ENCODE results near the gene CABP7. TPM values are rescaled to one million over a fixed set of nuclear protein-coding genes. Genes with fewer than 3 reads are reported as not detected.

CABP7 gene
- polyA plus RNA-seq, 1 donor (not counting 4 experiments of a cell fraction or from before 2014, with no cell fraction given), result not detected

DNA sequence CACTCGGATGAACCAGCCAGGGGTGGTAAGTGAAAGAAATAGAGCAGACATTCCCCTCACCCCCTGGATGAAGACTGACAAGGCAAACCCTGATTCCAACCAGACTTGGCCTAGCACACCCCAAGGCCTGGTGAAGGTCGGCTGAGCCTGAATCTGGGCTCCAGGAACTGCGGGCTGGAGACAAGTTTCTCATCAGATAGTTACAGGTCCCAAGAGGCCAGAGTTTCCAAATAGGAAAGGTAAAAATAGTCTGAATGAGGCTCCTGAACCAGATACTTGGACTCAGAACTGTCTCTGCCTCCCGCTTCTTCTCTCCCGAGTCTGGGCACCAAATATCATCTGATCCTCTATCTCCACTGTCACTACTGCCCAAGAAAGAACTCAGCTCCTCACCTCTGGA, 39.2 kb downstream of the CABP7 start:
- H3K36me3 ChIP-seq (ENCODE audit: control insufficient read depth in 2 of 2, extremely low read depth in 1 of 2, insufficient read depth in 2 of 2, low read length in 2 of 2), result no peaks in the 10 kb centered on the region
- H3K9ac ChIP-seq (ENCODE audit: control insufficient read depth, extremely low read depth, insufficient read depth, low read length), result no peak overlapping the region
- no peaks in the 10 kb centered on the region for H3K9me1 ChIP-seq (ENCODE audit: control insufficient read depth, extremely low read depth, insufficient read depth, low read length)
- H3K4me2 ChIP-seq (ENCODE audit: control insufficient read depth, extremely low read depth, insufficient read depth, low read depth, low read length), result no peak overlapping the region
- H3K4me1 ChIP-seq (ENCODE audit: control insufficient read depth, extremely low read depth, insufficient read depth, low read length), result no peaks in the 10 kb centered on the region
- no peak overlapping the region for H3K27ac ChIP-seq (ENCODE audit: control insufficient read depth, insufficient read depth, low read length)
- no peaks in the 10 kb centered on the region for H3K9me3 ChIP-seq (ENCODE audit: control insufficient read depth, low read depth, low read length)
- no peak for TF ChIP-seq EZH2 (IDR thresholded peaks at IDR 0.05; ENCODE audit: low read length)
- TF ChIP-seq, protein P1, sequence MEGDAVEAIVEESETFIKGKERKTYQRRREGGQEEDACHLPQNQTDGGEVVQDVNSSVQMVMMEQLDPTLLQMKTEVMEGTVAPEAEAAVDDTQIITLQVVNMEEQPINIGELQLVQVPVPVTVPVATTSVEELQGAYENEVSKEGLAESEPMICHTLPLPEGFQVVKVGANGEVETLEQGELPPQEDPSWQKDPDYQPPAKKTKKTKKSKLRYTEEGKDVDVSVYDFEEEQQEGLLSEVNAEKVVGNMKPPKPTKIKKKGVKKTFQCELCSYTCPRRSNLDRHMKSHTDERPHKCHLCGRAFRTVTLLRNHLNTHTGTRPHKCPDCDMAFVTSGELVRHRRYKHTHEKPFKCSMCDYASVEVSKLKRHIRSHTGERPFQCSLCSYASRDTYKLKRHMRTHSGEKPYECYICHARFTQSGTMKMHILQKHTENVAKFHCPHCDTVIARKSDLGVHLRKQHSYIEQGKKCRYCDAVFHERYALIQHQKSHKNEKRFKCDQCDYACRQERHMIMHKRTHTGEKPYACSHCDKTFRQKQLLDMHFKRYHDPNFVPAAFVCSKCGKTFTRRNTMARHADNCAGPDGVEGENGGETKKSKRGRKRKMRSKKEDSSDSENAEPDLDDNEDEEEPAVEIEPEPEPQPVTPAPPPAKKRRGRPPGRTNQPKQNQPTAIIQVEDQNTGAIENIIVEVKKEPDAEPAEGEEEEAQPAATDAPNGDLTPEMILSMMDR (optimal IDR thresholded peaks at IDR 0.05 in 1 of 3, IDR thresholded peaks at IDR 0.05 in 1 of 3, conservative IDR thresholded peaks at IDR 0.05 in 1 of 3; ENCODE audit: extremely low read depth in 1 of 3, insufficient read depth in 2 of 3, low read length in 3 of 3), result no peak
- no peak overlapping the region for H2AFZ ChIP-seq (ENCODE audit: control insufficient read depth, low read length)
- dilution Hi-C loops (cut with MboI; ENCODE audit: extremely low pct_ligation_motif_present, low sequenced_read_pairs), result no loop called here
- H3K27me3 ChIP-seq (ENCODE audit: control insufficient read depth, extremely low read depth, insufficient read depth, low read length), result no peaks in the 10 kb centered on the region
- FAIRE-seq, result no peak
- DNase-seq (ENCODE audit: low read depth, low spot score), result no peak
- no peaks in the 10 kb centered on the region for H4K20me1 ChIP-seq (ENCODE audit: control insufficient read depth, extremely low read depth, insufficient read depth, low read length)
- no peaks in the 10 kb centered on the region for H3K79me2 ChIP-seq (ENCODE audit: control insufficient read depth, insufficient read depth, low read length)
- no peak overlapping the region for H3K4me3 ChIP-seq (ENCODE audit: control insufficient read depth in 2 of 3, extremely low read depth in 1 of 3, insufficient read depth in 2 of 3, low read depth in 1 of 3, low read length in 3 of 3)

DNA sequence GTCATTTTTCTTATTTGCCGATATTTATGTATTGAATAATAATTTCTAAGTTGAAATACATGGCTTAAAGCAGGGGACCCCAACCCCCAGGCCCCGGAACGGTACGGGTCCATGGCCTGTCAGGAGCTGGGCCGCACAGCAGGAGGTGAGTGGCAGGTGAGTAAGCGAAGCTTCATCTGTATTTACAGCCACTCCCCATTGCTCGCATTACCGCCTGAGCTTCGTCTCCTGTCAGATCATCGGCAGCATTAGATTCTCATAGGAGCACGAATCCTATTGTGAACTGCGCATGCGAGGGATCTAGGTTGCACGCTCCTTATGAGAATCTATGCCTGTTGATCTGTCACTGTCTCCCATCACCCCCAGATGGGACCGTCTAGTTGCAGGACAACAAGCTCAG, 42.5 kb downstream of the CABP7 start:
- Histone ChIP-seq H3K4me3 (ENCODE audit: control insufficient read depth in 2 of 3, extremely low read depth in 1 of 3, insufficient read depth in 2 of 3, low read depth in 1 of 3, low read length in 3 of 3) (no peak overlapping the region), H3K36me3 (ENCODE audit: control insufficient read depth in 2 of 2, extremely low read depth in 1 of 2, insufficient read depth in 2 of 2, low read length in 2 of 2) (no peaks in the 10 kb centered on the region), H3K9me1 (ENCODE audit: control insufficient read depth, extremely low read depth, insufficient read depth, low read length) (no peaks in the 10 kb centered on the region), H3K27ac (ENCODE audit: control insufficient read depth, insufficient read depth, low read length) (no peak overlapping the region), H3K9ac (ENCODE audit: control insufficient read depth, extremely low read depth, insufficient read depth, low read length) (no peak overlapping the region), H3K9me3 (ENCODE audit: control insufficient read depth, low read depth, low read length) (no peaks in the 10 kb centered on the region), H3K4me2 (ENCODE audit: control insufficient read depth, extremely low read depth, insufficient read depth, low read depth, low read length) (no peak overlapping the region), H4K20me1 (ENCODE audit: control insufficient read depth, extremely low read depth, insufficient read depth, low read length) (no peaks in the 10 kb centered on the region), H2AFZ (ENCODE audit: control insufficient read depth, low read length) (no peak overlapping the region), H3K4me1 (ENCODE audit: control insufficient read depth, extremely low read depth, insufficient read depth, low read length) (peaks cover 8% of the 10 kb centered on the region), H3K79me2 (ENCODE audit: control insufficient read depth, insufficient read depth, low read length) (peaks cover 11% of the 10 kb centered on the region), H3K27me3 (ENCODE audit: control insufficient read depth, extremely low read depth, insufficient read depth, low read length) (no peaks in the 10 kb centered on the region)
- dilution Hi-C loops (cut with MboI; ENCODE audit: extremely low pct_ligation_motif_present, low sequenced_read_pairs), result no loop called here
- DNase-seq (ENCODE audit: low read depth, low spot score), result no peak
- FAIRE-seq, result no peak
- TF ChIP-seq, protein P1 (optimal IDR thresholded peaks at IDR 0.05 in 1 of 3, IDR thresholded peaks at IDR 0.05 in 1 of 3, conservative IDR thresholded peaks at IDR 0.05 in 1 of 3; ENCODE audit: extremely low read depth in 1 of 3, insufficient read depth in 2 of 3, low read length in 3 of 3), result no peak
- no peak for TF ChIP-seq EZH2 (IDR thresholded peaks at IDR 0.05; ENCODE audit: low read length)
